Common myeloid progenitor, CD34-positive (primary cell): ENCODE results near the gene RNF144A.
A peak's percentile ranks its signal among the peaks of the same experiment; 100 is the strongest.

Experiments
- CTCF ChIA-PET: fragments of 350-600 bp; sonication (Branson Sonifier 250); formaldehyde crosslinking; loops from one replicate; lab custom pipeline; 2021; ENCODE audit warnings: antibody characterized with exemption; lab: Charles Lee
- POLR2A ChIA-PET: fragments of 350-600 bp; sonication (Branson Sonifier 250); formaldehyde crosslinking; loops from one replicate; lab custom pipeline; 2021; ENCODE audit warnings: antibody characterized with exemption; lab: Charles Lee
- DNase-seq, 3 donors: peaks; one replicate each; pipeline versions ENCODE4 v3.0.0 to v3.0.0-alpha.2; 2013
- H3K27ac ChIP-seq, 2 experiments: 1 replicate in 1 of 2; 2 replicates in 1 of 2; pipeline ENCODE4 v1.7.0; 2013; ENCODE audit warnings: inconsistent platforms in 2 of 2, low read length in 2 of 2, mild to moderate bottlenecking in 2 of 2, low read depth in 1 of 2, moderate library complexity in 1 of 2; ENCODE audit not compliant: severe bottlenecking in 2 of 2, insufficient read depth in 1 of 2, poor library complexity in 1 of 2
- H3K27me3 ChIP-seq, 5 experiments: replicated peaks in 2 of 5; 1 replicate in 3 of 5; 2 replicates in 2 of 5; pipeline versions ENCODE4 v1.6.1 to v1.7.0; 2013; ENCODE audit warnings: low read length in 4 of 5, mild to moderate bottlenecking in 2 of 5, moderate library complexity in 2 of 5, inconsistent platforms in 1 of 5; ENCODE audit not compliant: insufficient read depth in 5 of 5, control insufficient read depth in 4 of 5
- H3K36me3 ChIP-seq, 4 experiments: 1 replicate in 2 of 4; 2 replicates in 2 of 4; pipeline versions ENCODE4 v1.6.1 to v1.7.0; 2013; ENCODE audit warnings: low read length in 3 of 4, control low read depth in 1 of 4, mild to moderate bottlenecking in 1 of 4; ENCODE audit not compliant: control insufficient read depth in 4 of 4, insufficient read depth in 4 of 4
- H3K4me1 ChIP-seq, 4 experiments: 1 replicate in 3 of 4; 2 replicates in 1 of 4; pipeline versions ENCODE4 v1.6.1 to v1.7.1; 2013; ENCODE audit warnings: low read length in 3 of 4, mild to moderate bottlenecking in 3 of 4, control low read depth in 1 of 4, inconsistent platforms in 1 of 4, moderate library complexity in 1 of 4; ENCODE audit not compliant: control insufficient read depth in 4 of 4, insufficient read depth in 4 of 4; ENCODE audit errors: control extremely low read depth in 1 of 4
- H3K4me3 ChIP-seq, 7 experiments: 1 replicate in 4 of 7; 2 replicates in 3 of 7; pipeline versions ENCODE4 v1.5.1 to v1.7.0; 2013; ENCODE audit warnings: mild to moderate bottlenecking in 7 of 7, low read length in 6 of 7, moderate library complexity in 6 of 7, inconsistent platforms in 2 of 7, low read depth in 2 of 7, control low read depth in 1 of 7; ENCODE audit not compliant: insufficient read depth in 4 of 7, control insufficient read depth in 1 of 7; ENCODE audit errors: extremely low read depth in 1 of 7
- H3K9me3 ChIP-seq, 5 experiments: 1 replicate in 4 of 5; 2 replicates in 1 of 5; pipeline versions ENCODE4 v1.6.1 to v1.7.1; 2013; ENCODE audit warnings: low read length in 4 of 5, mild to moderate bottlenecking in 2 of 5, inconsistent platforms in 1 of 5, low read depth in 1 of 5, moderate library complexity in 1 of 5; ENCODE audit not compliant: control insufficient read depth in 4 of 5, insufficient read depth in 2 of 5; ENCODE audit errors: control extremely low read depth in 1 of 5
- WGBS: methylation state at CpG from one replicate; pipeline ENCODE4 v1.1.5; 2013; ENCODE audit not compliant: insufficient coverage; 5-methylcytosine and 5-hydroxymethylcytosine counted together

Gene RNF144A

DNA sequence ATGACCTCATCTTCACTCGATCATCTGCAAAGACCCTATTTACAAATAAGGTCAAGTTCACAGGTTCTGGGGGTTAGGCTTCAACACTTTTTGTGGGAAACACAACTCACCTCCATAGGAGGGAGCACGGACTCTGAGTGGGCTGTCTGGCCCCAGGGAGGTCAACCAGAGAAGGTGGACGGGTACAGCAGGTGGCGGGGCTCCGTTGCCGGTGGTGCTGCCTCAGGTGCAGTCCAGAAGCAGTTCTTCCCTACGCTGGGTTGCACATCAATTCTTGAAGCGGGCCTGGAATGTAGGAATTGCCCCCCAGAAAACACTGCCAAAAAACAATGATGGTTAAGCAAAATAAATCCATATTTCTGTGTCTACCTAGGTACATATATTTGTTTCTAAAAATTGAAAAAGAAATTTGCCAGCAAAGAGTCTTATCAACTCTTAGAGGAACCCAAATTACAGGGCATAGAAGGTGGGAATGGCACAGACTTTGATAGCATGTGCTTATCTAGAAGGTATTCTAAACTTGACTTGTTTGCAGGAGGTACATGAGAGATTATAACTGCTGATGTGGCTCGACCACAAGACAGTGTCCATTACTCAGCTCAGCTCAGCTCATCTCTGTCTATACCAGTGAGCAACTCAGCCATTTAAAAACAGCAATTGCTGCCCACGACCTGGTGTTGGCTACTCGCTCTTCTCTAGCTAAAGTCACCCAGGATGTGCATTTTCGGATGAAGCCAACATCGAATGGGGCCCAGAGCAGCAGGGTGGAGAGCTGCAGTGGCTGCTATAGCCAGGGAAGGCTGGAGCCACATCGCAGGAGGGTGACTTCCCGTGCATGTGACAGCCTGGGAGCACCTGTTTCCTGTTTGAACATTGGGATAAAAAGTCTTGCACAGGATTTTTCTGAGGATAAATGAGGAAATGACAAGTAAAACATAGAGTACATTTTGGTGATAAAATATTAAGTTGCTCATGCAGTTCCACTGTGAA lies 128.7 kb downstream of the RNF144A start:
- DNase-seq = peak in 2 of 3 donors; percentile 27 to 29
- Histone ChIP-seq H3K9me3 (peaks cover 0 to 13% (median 0%) of the 10 kb centered on the region in 5 experiments), H3K4me1 (peaks cover 3 to 47% (median 29%) of the 10 kb centered on the region in 4 experiments), H3K27ac (no peak overlapping the region), H3K27me3 (no peaks in the 10 kb centered on the region), H3K36me3 (peaks cover 0 to 67% (median 11%) of the 10 kb centered on the region in 4 experiments), H3K4me3 (peak overlapping the region in 1 of 7 experiments; percentile 14)
- 63% methylated on average over 13 of the region's 15 CpGs for WGBS
- ChIA-PET CTCF (interaction anchor here (0.8 to 3.4 kb wide), 10 partner anchors 9 to 174 kb away, joined by 3 to 18 read pairs (median 4); no protein-coding TSS in a partner anchor), POLR2A (no interaction called here)

DNA sequence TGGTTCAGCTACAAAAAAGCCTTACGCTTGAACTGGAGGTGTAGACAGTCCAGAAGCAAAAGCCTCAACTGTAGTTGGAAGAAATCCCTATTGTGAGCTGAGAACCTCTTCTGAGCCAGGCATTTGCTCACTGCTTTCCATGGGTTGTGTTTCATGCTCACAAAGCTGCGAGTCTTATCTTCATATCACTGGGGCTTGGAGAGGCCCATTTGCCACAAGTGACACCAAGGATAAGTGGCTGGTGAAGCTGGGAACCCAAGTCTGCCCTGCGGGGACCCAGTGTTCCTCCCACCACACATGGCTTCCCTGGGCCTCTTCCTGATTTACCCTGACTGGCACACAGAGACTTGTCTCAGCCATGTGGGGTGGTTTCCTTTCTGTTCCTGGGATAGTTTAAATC lies 130.4 kb downstream of the RNF144A start:
- peaks cover 0 to 13% (median 0%) of the 10 kb centered on the region in 5 experiments for H3K9me3 ChIP-seq
- peak overlapping the region in 2 of 7 experiments; percentile 18 to 21 for H3K4me3 ChIP-seq
- POLR2A ChIA-PET = no interaction called here
- H3K27ac ChIP-seq = no peak overlapping the region
- CTCF ChIA-PET = interaction anchor here (0.9 kb wide), 2 partner anchors 42 to 183 kb away, joined by 3 read pairs; no protein-coding TSS in a partner anchor
- H3K36me3 ChIP-seq = peaks cover 0 to 51% (median 3%) of the 10 kb centered on the region in 4 experiments
- WGBS = 25% methylated on average over 2 of the region's 3 CpGs
- no peak for DNase-seq
- H3K27me3 ChIP-seq = no peaks in the 10 kb centered on the region
- H3K4me1 ChIP-seq = peaks cover 3 to 47% (median 29%) of the 10 kb centered on the region in 4 experiments

GRCh38 chr2:7048762-7049294 lies 131.6 kb downstream of the RNF144A start:
- peaks cover 3 to 47% (median 29%) of the 10 kb centered on the region in 4 experiments for H3K4me1 ChIP-seq
- ChIA-PET CTCF (interaction anchor here (1.4 kb wide), 1 partner anchor 9 kb away, joined by 3 read pairs; no protein-coding TSS in a partner anchor), POLR2A (no interaction called here)
- 100% methylated on average over 3 of the region's 4 CpGs for WGBS
- no peak overlapping the region for H3K4me3 ChIP-seq
- H3K36me3 ChIP-seq = peaks cover 0 to 54% (median 3%) of the 10 kb centered on the region in 4 experiments
- no peak overlapping the region for H3K27ac ChIP-seq
- DNase-seq = no peak
- H3K9me3 ChIP-seq = peaks cover 0 to 18% (median 0%) of the 10 kb centered on the region in 5 experiments
- H3K27me3 ChIP-seq = no peaks in the 10 kb centered on the region

DNA sequence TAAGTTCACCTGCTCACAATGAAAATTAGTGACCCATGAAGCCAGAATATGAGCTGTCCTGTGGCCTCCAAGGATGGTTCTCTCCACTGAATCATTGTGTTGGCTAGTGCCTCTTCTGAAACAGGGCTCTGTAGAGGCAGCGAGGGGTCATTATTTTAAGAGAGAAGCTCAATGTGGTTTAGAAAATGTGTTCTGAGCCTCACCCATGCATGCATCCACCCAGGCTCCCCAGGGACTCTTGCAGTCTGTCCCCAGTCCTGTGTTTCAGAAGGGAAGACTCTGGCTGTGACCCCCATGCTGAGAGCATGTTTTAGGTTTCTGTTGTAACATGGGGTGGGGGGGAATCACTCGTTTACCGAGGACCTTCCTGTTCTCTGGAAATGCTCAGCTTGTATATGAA lies 135.2 kb downstream of the RNF144A start:
- Histone ChIP-seq H3K9me3 (peaks cover 0 to 18% (median 0%) of the 10 kb centered on the region in 5 experiments), H3K36me3 (peaks cover 0 to 28% (median 0%) of the 10 kb centered on the region in 4 experiments), H3K27ac (no peak overlapping the region), H3K27me3 (no peaks in the 10 kb centered on the region), H3K4me3 (no peak overlapping the region), H3K4me1 (peaks cover 8 to 30% (median 23%) of the 10 kb centered on the region in 4 experiments)
- CTCF ChIA-PET = interaction anchor here (0.9 to 1.5 kb wide), 3 partner anchors 10 to 156 kb away, joined by 3 to 7 read pairs (median 3); no protein-coding TSS in a partner anchor
- POLR2A ChIA-PET = interaction anchor here (1.2 kb wide), 1 partner anchor 166 kb away, joined by 4 read pairs; no protein-coding TSS in a partner anchor
- WGBS = no CpG with 5 or more reads among the region's 3 CpGs
- DNase-seq = no peak

DNA sequence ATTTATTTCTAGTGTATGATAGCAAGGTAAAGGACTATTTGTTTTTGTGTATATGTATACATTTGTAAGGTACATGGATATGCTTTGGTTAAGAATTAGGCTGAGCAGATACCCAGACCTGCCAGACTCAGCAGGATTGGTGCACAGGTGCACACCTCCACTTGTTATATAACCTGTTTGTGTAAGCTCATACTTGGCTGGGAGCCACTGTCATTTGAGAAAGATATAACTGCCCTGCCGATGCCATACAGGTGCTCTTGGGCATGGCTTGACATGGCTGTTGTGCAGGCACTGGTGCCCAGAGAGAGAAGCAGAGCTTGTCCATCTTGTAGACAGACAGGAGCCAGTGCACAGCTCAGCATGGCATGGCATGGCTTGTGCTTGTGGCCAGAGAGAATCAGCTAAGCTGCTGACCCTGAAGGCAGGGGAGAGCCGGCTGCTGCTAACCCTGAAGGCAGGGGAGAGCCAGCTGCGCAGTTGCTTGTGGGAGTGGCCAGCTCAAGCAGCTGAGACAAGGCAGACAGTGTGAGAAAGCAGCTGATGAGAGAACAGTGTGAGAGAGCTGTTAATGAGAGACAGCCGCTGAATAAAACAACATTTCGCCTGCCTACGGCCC lies 136.5 kb downstream of the RNF144A start:
- Histone ChIP-seq H3K27me3 (no peaks in the 10 kb centered on the region), H3K9me3 (peaks cover 0 to 15% (median 0%) of the 10 kb centered on the region in 5 experiments), H3K4me1 (peaks cover 11 to 27% (median 25%) of the 10 kb centered on the region in 4 experiments), H3K4me3 (no peak overlapping the region), H3K27ac (no peak overlapping the region), H3K36me3 (peaks cover 0 to 16% (median 0%) of the 10 kb centered on the region in 4 experiments)
- POLR2A ChIA-PET = no interaction called here
- CTCF ChIA-PET = interaction anchor here (0.6 to 2.3 kb wide), 4 partner anchors 10 to 152 kb away, joined by 3 to 12 read pairs (median 4); no protein-coding TSS in a partner anchor
- WGBS = 97% methylated on average over 5 of the region's 6 CpGs
- no peak for DNase-seq

DNA sequence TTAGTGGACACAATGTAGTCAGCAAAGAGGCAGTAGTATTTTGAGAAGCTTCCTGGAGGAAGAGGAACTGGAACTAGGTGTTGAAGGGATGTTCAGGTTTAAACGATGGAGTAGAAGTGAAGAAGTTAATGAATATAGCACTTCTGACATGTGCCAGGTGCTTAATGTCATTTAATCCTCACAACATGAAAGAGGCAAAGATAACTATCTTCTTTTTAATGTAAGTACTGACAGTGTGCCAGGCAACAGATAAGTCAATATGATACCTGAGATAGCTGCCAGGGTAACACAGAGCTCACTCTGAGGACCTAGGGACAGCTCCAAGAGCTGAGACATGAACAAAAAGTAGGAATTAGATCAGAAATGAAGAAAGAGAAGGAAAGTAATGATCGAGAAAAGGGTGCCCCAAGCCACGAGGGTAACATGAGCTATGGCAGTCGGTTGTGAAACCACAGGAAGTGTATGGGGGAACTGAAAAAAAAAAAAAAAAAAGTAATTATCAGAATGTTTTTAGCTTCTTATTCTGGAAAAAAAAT lies 140.7 kb downstream of the RNF144A start:
- Histone ChIP-seq H3K4me3 (peak overlapping the region in 1 of 7 experiments; percentile 1), H3K4me1 (peaks cover 11 to 36% (median 32%) of the 10 kb centered on the region in 4 experiments), H3K9me3 (peaks cover 0 to 7% (median 0%) of the 10 kb centered on the region in 5 experiments), H3K36me3 (peaks cover 0 to 16% (median 0%) of the 10 kb centered on the region in 4 experiments), H3K27ac (peak overlapping the region in 1 of 2 experiments; percentile 57), H3K27me3 (no peaks in the 10 kb centered on the region)
- peak; percentile 25 to 80 (median 69) for DNase-seq
- ChIA-PET CTCF (interaction anchor here (1.3 to 3.4 kb wide), 5 partner anchors 9 to 39 kb away, joined by 3 to 18 read pairs (median 4); no protein-coding TSS in a partner anchor), POLR2A (interaction anchor here (0.6 kb wide), 1 partner anchor 135 kb away, joined by 3 read pairs; no protein-coding TSS in a partner anchor)
- WGBS = 0% methylated on average over 3 of the region's 4 CpGs
